ENCODE measurements around the gene PSD2. TPM values are rescaled to one million over a fixed set of nuclear protein-coding genes. Genes with fewer than 3 reads are reported as not detected.

The PSD2 gene
- total RNA-seq, 4 donors from 2014 or later, result 0.16 TPM; not detected in 3

GRCh38 chr5:139783436-139783965 lies 12.1 kb upstream of the PSD2 start:
- Histone ChIP-seq H3K27me3 (peaks cover 8% of the 10 kb centered on the region), H3K4me3 (no peak overlapping the region), H3K36me3 (no peaks in the 10 kb centered on the region), H3K9me3 (no peaks in the 10 kb centered on the region), H3K4me1 (peaks cover 0 to 13% (median 5%) of the 10 kb centered on the region in 4 donors), H3K27ac (no peak overlapping the region)
- intact Hi-C loops (cut with DNase I; ENCODE audit: low total_unique reads) (loop anchor here (10.0 kb wide), 1 partner anchor 371 kb away; no protein-coding TSS in a partner anchor), in situ Hi-C loops (cut with MboI; ENCODE audit: low pct_ligation_motif_present in 1 of 4, low pct_unique_long_range_greater_than_20kb in 1 of 4, low sequenced_read_pairs in 3 of 4) (loop anchor here (10.0 to 25.0 kb wide), 3 partner anchors 81 to 379 kb away; no protein-coding TSS in a partner anchor)
- 62 to 72% methylated on average over 5 to 7 of the region's 7 CpGs for WGBS, 2 donors (ENCODE audit: low coverage in 1 of 2)
- no peak for DNase-seq
- TF ChIP-seq CTCF (IDR thresholded peaks at IDR 0.05) (no peak), EP300 (IDR thresholded peaks at IDR 0.05; ENCODE audit: low read depth) (no peak), POLR2AphosphoS5 (IDR thresholded peaks at IDR 0.05) (no peak), POLR2A (IDR thresholded peaks at IDR 0.05) (no peak)

- H3K27me3 ChIP-seq, result peaks cover 8% of the 10 kb centered on the region
- 92 to 94% methylated on average over 3 of the region's 3 CpGs for WGBS, 2 donors (ENCODE audit: low coverage in 1 of 2)
- in situ Hi-C loops (cut with MboI; ENCODE audit: low pct_ligation_motif_present in 1 of 4, low pct_unique_long_range_greater_than_20kb in 1 of 4, low sequenced_read_pairs in 3 of 4), result loop anchor here (10.0 to 25.0 kb wide), 3 partner anchors 80 to 378 kb away; no protein-coding TSS in a partner anchor
- no peaks in the 10 kb centered on the region for H3K36me3 ChIP-seq
- peaks cover 0 to 14% (median 5%) of the 10 kb centered on the region in 4 donors for H3K4me1 ChIP-seq
- DNase-seq, result no peak
- intact Hi-C loops (cut with DNase I; ENCODE audit: low total_unique reads), result loop anchor here (10.0 kb wide), 1 partner anchor 370 kb away; no protein-coding TSS in a partner anchor
- H3K9me3 ChIP-seq, result no peaks in the 10 kb centered on the region
- TF ChIP-seq CTCF (IDR thresholded peaks at IDR 0.05) (no peak), POLR2AphosphoS5 (IDR thresholded peaks at IDR 0.05) (no peak), EP300 (IDR thresholded peaks at IDR 0.05; ENCODE audit: low read depth) (no peak), POLR2A (IDR thresholded peaks at IDR 0.05) (no peak)
- H3K27ac ChIP-seq, result no peak overlapping the region
- no peak overlapping the region for H3K4me3 ChIP-seq
Observed at GRCh38 chr5:139784488-139784887, 11.1 kb upstream of the PSD2 start.

- peaks cover 8% of the 10 kb centered on the region for H3K27me3 ChIP-seq
- WGBS, 2 donors (ENCODE audit: low coverage in 1 of 2), result 14% methylated on average over 5 of the region's 5 CpGs; no CpG with 5 or more reads in 1 of the 2 donors
- H3K27ac ChIP-seq, result no peak overlapping the region
- H3K4me1 ChIP-seq, result peaks cover 0 to 14% (median 5%) of the 10 kb centered on the region in 4 donors
- TF ChIP-seq POLR2AphosphoS5 (IDR thresholded peaks at IDR 0.05) (no peak), POLR2A (IDR thresholded peaks at IDR 0.05) (no peak), EP300 (IDR thresholded peaks at IDR 0.05; ENCODE audit: low read depth) (no peak), CTCF (IDR thresholded peaks at IDR 0.05) (no peak)
- DNase-seq, result no peak
- no peaks in the 10 kb centered on the region for H3K36me3 ChIP-seq
- peak overlapping the region in 2 of 4 donors; percentile 44 to 51 for H3K4me3 ChIP-seq
- intact Hi-C loops (cut with DNase I; ENCODE audit: low total_unique reads), result loop anchor here (5.0 to 10.0 kb wide), 3 partner anchors 75 to 368 kb away; no protein-coding TSS in a partner anchor
- H3K9me3 ChIP-seq, result no peaks in the 10 kb centered on the region
- in situ Hi-C loops (cut with MboI; ENCODE audit: low pct_ligation_motif_present in 1 of 4, low pct_unique_long_range_greater_than_20kb in 1 of 4, low sequenced_read_pairs in 3 of 4), result loop anchor here (5.0 to 25.0 kb wide), 4 partner anchors 55 to 375 kb away; no protein-coding TSS in a partner anchor
Observed at GRCh38 chr5:139787257-139787567, 8.4 kb upstream of the PSD2 start.

DNA sequence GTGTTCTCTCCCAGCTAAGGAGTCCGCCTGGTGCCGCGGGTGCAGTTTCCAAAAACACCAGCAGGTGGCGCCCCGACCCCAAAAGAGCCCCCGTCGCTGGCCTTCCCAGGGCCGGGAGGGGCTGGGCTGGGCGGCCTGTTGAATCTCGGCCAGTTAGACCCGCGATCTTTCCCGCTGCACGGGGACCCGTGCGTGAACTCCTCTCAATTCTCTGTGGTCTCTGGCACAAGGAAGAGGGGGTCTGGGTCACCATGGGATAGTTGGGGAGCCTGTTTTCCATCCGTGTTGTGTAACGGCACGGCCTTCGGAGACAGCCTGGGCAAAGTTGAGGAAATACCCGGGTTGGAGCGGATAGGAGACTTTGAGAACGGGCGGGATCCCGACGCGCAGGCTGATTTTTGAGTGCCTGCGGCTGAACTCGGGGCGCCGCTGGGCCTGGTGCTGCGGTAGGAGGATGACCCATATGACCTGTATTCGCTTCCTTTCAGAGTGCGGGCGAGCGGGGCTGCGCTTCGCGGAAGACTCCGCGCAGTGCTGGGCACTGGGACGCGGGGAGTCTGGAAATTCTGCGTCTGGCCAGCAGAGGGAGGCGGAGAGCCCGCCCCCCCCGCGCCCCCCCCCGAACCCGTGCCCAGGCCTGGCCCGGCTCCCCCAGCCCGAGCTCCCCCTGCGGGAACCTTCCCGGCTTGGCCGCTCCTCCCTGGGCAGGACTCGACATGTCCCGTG lies 7.9 kb upstream of the PSD2 start:
- H3K4me1 ChIP-seq, result peaks cover 0 to 14% (median 5%) of the 10 kb centered on the region in 4 donors
- WGBS, 2 donors (ENCODE audit: low coverage in 1 of 2), result 0% methylated on average over 1 to 39 of the region's 57 CpGs
- peak overlapping the region; percentile 21 to 51 (median 36) for H3K4me3 ChIP-seq
- peaks cover 8% of the 10 kb centered on the region for H3K27me3 ChIP-seq
- TF ChIP-seq EP300 (IDR thresholded peaks at IDR 0.05; ENCODE audit: low read depth) (no peak), POLR2AphosphoS5 (IDR thresholded peaks at IDR 0.05) (no peak), POLR2A (IDR thresholded peaks at IDR 0.05) (no peak), CTCF (IDR thresholded peaks at IDR 0.05) (peak; percentile 90 to 98 (median 95))
- no peaks in the 10 kb centered on the region for H3K36me3 ChIP-seq
- H3K9me3 ChIP-seq, result no peaks in the 10 kb centered on the region
- DNase-seq, result peak; percentile 89
- H3K27ac ChIP-seq, result peak overlapping the region in 3 of 4 donors; percentile 23 to 50 (median 37)
- intact Hi-C loops (cut with DNase I; ENCODE audit: low total_unique reads), result loop anchor here (5.0 to 10.0 kb wide), 3 partner anchors 75 to 367 kb away; no protein-coding TSS in a partner anchor
- in situ Hi-C loops (cut with MboI; ENCODE audit: low pct_ligation_motif_present in 1 of 4, low pct_unique_long_range_greater_than_20kb in 1 of 4, low sequenced_read_pairs in 3 of 4), result loop anchor here (5.0 to 25.0 kb wide), 4 partner anchors 55 to 375 kb away; no protein-coding TSS in a partner anchor

Data from transverse colon (tissue), 4 donors.